ENCODE data around the gene CDKAL1. TPM values are rescaled to one million over a fixed set of nuclear protein-coding genes. Genes with fewer than 3 reads are reported as not detected.
"Not testable (repeated sequence)": the region's sequence is repeated elsewhere in the genome, so short reads cannot be mapped to it uniquely, and the experiment has no call there.

The CDKAL1 gene
- total RNA-seq, 1 donor from 2014 or later: 11.8 TPM

DNA sequence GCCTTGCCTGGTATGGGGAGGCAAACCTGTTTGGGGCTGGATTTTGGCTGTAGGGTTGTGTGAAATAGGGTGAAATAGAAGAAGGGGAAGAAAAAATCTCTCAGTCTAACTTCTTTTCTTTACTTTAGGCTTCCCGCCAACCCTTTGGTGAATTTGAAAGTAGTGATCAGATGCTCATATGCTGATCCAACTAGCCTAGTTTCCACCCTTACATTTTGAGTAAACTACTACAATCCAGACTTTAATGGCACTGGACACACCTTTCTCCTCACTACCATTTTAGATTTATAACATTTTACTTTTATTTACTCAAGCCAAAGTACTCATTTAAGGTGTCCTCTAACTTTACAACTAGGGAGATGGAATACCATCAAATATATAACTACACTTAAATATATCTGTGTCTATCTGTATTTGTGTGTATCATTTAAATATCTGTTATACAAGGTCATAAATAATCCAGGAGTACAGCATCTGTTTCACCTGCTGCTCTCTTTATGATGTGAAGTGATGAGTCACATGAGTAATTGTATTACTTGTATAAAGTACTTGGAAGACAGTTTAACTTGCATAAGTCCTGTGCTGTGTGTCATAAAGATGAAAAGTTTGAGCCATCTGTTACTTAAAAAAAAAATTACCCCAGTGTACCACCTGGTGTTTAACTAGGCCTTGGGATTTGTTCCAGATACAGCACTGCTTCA, 172.1 kb downstream of the CDKAL1 start:
- peak; percentile 36 for DNase-seq (ENCODE audit: low read depth)

DNA sequence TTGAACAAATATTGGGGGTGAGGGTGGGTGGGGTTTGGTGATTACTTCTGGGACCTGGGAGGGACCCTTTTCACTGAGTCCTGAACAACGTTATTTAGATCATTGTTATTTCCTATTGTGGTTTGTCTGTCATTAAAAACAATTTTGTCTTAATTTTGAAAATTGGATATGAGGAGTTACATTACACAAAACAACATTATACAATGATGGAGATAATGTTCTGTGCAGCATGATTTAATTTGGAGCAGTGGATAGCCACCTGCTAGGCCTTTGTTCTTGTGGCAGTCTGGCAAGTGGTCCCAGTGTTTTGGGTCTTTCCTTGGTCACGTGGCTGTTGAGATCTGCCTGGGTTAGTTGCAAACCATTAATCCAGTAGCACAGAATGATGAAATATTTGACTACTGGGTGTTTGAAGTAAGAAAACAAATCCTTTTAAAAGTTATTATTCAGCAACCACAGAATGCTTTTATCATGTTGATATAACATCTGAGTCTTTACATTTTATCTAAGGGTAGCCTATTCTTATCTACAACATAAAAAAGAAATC, 172.8 kb downstream of the CDKAL1 start:
- peak; percentile 58 for DNase-seq (ENCODE audit: low read depth)

DNA sequence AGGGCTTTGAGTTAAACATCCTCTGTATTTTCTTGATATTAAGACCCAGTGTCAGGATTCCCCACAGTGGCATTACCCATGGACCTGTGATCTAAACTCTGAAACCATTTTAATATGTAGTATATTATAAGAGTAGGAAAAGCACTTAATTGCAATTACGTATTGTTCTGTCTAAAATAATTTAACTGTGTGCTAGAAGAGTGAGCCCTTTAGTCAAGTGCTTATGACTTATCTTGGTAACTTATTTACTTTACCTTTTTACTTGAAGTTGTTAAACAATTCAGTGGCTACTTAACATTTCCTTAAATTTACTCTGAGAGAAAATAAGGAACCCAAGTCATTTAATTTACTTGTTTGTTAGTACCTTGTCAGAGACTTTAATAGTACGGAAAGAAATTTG, 173.6 kb downstream of the CDKAL1 start:
- DNase-seq (ENCODE audit: low read depth): no peak

DNA sequence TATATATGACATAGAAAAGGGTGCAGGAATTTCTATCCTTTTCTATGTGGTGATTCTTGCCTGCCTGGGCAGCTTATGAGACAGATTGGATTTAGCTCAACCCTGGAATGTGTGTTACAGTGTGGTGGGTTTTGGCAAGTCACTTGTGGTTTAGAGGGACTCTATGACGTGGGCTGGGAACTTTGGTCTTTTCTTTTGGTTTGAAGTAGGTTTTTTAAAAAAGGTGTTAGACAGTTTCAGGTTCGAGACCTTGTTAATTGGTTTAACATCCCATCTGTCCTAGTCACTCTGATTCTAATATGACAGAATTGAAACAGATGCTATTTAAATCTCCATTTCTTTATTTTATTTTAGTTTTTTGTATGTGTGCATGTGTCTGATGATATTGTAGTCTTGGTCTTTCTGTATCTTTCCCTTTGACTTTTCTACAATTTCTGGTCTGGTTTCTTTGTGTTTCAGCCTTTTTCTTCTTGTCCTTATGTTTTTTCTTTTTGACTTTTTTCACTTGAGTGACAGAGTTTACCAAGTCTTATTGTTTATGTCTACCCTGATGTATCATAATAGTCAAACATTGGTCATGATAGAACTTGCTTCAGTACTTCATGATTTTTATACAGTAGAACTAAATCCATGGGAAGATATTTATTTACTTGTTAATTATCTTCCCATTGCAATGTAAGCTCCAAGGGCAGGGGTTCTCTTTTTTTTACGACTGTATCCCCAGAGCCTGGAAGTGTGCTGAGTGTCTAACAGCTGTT, 174.3 kb downstream of the CDKAL1 start:
- DNase-seq (ENCODE audit: low read depth): peak; percentile 82

DNA sequence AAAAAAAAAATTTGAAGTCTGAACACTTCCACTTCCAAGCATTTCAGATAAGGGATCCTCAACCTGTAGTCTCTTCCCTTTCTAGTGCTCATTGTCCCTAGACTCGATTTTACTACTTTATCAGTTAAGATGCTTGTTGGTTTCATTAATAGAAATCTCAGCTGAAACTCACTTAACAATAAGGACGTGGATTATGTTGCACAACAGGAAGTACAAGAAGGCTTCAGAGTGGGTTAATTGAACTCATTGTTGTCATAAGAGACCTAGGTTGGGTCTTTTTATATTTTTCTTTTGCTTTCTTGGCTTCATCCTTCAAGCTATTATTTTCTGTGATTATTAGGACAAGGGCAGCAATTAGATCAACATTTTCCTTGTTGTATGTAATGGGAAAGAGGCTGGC, 175.2 kb downstream of the CDKAL1 start:
- DNase-seq (ENCODE audit: low read depth): no peak

DNA sequence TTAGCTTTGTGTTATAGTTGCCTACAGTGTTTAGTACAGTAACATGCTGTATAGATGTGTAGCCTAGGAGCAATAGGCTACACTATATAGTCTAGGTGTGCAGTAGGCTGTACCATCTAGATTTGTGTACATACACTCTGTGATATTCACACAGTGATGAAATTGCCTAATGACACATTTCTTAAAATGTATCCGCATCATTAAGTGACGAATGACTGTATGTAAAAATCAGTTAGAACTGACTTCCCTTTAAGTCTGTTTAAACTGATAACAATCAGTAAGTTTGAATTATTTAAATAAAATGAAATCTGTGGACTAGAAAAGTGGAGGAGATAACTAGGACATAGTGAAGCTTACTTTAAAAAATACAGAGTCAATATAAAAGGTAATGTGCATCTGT, 176.1 kb downstream of the CDKAL1 start:
- no peak for DNase-seq (ENCODE audit: low read depth)

DNA sequence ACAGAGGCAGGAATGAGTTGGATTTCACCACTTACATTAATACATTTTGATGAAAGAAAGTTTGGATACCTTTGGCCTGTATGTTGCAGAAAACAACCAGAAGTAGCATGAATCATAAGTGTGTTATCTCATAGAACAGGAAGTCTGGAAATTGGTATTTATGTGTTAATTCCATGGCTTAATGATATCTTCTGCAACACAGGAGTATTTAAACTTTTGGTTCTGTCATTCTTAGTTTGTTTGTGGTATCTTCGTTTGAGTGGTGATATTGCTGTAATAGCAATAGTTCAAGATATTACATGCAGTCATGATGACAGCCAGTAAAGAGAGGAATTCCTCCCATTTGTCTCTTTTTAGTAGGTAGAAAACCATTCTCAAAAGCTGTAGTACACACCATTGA, 177.3 kb downstream of the CDKAL1 start:
- no peak for DNase-seq (ENCODE audit: low read depth)

DNA sequence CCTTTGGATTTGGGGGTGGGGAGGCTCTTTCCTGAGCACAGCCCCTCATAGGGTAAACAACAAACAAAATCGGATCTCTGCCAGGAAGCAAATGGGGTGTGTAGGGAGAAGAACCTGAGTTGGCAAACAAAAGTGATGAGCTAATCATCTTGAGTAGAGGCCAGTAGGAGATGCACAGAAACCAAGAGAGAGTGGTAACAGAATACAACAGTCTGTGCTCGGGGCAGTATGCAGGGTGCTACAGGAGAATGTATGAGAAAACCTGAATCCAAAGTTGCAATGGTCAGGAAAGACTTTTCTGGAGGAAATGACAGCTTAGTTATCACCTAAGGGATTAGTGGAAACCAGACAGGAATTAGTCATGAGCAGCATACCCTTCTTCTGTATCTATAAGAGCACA, 177.8 kb downstream of the CDKAL1 start:
- no peak for DNase-seq (ENCODE audit: low read depth)

DNA sequence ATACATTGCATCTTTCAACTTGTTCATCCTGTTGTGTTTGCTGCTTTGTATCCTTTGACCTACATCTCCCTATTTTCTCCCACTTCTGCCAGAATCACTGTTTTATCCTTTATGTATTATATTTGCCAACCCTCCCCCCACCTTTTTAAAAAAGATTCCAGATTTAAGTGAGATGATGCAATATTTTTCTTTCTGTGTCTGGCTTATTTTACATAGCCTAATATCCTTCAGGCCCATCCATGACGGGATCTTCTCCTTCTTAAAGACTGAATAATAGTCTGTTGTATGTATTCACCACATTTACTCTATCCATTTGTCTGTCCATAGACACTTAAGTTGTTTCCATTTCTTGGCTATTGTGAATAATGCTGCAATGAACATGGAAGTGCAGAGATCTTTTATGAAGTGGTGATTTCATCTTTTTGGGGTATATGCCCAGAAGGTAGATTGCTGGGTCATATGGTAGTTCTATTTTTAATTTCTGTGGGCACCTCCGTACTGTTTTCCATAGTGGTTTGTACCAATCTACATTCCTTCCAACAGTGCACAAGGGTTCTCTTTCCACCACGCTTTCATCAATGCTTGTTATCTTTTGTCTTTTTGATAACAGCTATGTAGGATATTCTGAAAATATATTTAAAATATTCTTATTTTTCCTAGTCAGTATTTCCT, 181.0 kb downstream of the CDKAL1 start:
- no peak for DNase-seq (ENCODE audit: low read depth)

DNA sequence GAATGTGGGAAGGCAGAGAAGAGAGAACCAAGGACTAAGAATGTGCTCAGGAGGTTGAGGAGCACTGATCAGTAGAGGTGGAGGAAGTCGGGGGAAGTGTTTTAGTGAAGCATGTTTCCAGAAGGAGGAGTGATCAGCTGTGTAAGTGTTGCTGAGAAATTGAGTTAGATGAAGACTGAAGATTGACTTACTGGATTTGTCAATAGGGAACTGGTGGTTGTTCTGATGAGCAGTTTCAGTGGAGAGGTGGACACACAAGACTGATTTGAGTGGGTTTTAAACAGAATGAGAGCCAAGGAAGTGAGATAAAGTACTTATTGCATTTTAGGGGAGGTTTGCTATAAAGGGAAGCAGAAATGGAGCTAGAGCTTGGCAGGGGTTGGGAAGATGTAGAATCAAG, 182.6 kb downstream of the CDKAL1 start:
- no peak for DNase-seq (ENCODE audit: low read depth)

DNA sequence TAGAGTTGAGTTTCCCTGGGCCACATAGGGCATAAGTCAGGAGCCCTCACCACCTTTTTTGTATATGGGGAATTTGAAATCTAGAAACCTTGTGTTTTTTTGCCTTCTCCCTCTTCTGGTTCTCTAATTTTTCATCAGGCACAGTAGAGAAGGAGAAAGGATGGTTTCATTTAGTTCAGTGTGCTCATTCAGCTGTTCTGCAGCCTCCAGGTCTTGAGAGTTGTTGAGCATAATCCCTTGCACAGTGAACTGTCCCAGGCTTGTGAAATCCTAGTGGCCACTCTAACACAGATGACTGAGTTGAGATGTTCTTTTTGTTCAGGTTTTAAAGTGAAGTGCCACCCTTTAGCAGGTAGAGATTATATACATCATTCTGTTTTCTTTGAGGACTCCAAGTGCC, 183.5 kb downstream of the CDKAL1 start:
- DNase-seq (ENCODE audit: low read depth): no peak

DNA sequence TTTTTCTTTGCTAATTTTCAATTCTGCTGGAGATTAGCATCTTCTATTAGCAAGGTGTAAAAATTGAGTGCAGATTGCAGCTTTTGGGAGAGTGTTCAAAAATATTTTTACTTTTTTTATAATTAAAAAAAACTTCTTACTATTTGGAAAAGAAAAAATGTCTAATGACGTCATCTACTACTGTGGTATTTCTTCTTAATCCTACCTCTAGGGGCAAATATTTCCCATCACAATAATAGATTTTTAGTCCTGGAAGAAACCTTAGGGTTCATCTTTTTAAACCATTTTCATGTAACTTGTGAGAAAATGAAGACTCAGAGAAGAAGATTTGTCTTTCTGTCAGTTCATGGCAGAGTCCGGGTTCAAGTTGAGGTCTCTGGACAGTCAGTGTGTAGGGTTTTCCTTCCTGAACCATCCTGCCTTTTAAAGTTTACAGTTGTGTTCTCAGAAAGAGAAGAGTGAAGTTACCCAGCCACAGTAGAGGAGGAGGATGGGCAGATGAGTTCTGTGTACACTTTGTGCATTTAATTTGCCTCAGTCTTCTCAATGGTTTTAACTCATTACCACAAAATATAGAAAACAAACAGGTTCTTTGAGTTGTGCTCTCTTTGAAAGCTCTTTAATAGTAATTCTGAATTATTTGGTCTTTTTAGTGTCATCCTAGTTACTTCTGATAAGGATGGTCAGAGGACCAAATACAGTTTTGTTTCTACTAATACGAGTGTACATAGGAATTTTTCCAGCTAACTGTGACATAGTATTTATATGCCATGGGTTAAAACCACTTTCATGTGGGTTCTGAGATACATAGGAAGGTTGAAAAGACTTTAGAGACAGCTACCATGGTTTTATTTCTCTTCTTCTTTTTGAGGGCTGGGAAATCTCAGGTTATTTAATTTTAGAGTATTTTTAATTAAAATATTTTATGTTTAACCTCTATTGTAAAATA, 184.7 kb downstream of the CDKAL1 start:
- no peak for DNase-seq (ENCODE audit: low read depth)

DNA sequence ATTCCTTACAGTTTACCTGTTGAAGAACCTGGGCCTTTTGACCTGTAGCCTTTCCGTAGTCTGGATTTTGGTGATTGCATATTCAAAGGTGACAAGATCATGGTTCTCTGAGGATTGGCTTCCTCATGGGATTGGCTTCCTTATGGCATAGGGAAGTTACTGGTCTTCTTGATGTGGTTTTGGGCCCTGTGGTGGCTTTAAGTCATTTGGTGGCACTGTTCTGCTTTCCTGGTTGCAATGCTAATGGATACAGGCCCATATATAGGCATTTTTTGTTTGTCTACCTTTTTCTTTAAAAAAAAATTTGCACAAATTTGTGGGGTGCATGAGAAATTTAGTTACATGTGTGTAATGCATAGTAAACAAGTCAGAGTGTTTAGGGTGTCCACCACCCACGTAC, 185.7 kb downstream of the CDKAL1 start:
- no peak for DNase-seq (ENCODE audit: low read depth)

DNA sequence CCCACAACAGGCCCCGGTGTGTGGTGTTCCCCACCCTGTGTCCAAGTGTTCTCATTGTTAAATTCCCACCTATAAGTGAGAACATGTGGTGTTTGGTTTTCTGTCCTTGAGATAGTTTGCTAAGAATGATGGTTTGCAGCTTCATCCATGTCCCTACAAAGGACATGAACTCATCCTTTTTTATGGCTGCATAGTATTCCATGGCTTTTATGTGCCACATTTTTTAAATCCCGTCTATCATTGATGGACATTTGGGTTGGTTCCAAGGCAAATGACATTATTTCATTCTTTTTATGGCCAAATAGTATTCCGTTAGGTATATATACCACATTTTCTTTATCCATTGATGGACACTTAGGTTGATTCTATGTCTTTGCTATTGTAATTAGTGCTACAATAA, 186.9 kb downstream of the CDKAL1 start:
- not testable (repeated sequence) for DNase-seq (ENCODE audit: low read depth)

DNA sequence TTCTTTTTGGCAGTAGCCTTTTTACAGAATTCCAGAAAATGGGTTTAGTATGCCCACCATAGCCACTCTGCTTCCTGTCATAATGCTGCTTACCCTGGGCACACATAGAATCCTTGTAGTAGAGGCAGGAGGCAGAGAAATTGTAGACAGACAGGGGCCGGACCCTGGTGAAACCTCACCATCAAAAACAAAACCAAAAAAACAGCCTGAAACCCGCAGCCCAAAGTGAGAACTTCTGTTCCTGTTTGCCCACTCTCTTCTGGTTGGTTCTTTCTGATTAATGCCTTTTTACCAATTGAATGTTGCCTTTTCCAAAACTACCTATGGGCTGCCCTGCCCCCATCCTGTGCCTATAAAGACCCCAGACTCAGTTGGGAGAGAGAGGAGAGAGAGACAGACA, 188.2 kb downstream of the CDKAL1 start:
- no peak for DNase-seq (ENCODE audit: low read depth)

DNA sequence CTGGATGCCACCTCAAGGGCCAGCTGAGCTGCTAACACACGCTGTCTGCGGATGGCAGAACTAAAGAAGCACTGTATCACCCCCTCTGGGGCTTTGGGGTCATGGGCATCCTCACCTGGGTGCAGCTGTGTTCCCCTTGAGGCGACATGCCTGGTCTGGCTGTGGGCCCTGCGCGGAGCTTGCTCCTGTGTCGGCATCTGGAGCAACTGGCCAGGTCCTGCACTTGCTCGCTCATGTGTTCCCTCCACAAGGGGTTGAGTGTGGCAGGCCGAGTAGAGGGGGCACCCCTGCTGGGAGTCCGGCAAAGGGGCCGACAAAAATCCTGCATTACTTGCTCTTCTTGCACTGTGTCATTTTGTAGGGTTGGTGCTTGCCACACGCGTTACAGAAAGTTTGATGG, 189.0 kb downstream of the CDKAL1 start:
- DNase-seq (ENCODE audit: low read depth): no peak

DNA sequence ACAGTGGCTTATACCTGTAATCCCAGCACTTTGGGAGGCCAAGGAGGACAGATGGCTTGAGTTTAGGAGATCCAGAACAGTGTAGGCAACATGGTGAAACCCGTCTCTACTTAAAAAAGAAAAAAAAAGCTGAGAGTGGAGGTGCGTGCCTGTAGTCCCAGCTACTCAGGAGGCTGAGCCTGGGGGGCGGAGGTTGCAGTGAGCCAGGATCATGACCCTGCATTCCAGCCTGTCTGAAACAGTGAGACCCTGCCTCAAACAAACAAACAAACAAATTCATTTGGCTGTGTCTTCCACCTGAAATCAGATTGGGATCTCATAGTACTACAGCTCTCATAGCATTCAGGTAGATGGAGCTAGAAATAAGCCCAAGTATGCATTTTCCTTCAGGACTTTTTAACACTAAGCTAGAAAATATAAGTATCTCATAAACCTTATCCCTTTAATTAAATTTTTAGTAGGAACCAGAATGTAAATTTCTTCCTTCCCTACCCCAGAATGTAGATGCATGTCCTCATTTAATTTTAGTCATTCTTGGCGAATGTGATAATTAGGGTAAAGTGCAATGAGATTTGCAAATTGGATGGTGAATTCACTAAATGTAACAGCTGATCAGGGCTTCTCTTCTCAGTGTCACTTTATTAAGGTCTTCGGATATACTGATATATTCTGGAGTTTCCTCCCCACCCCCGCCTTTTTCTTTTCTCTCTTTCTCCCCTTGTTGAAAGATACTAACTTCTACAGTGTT, 190.4 kb downstream of the CDKAL1 start:
- DNase-seq (ENCODE audit: low read depth): no peak

DNA sequence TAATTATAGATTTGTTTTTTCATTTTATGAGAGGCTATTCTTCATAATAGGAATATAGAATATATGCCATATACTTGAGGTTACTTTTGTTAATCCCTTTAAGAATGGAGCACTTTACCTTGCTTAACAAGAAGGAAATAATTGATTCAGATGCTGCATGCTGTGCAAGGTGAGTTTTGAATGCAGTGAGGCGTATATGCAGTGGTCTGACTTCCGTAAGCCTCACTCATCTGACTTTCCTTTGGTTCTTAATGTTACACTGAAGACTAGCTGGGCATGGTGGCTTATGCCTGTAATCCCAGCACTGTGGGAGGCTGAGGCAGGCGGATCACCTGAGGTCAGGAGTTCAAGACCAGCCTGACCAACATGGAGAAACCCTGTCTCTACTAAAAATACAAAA, 191.0 kb downstream of the CDKAL1 start:
- not testable (repeated sequence) for DNase-seq (ENCODE audit: low read depth)

DNA sequence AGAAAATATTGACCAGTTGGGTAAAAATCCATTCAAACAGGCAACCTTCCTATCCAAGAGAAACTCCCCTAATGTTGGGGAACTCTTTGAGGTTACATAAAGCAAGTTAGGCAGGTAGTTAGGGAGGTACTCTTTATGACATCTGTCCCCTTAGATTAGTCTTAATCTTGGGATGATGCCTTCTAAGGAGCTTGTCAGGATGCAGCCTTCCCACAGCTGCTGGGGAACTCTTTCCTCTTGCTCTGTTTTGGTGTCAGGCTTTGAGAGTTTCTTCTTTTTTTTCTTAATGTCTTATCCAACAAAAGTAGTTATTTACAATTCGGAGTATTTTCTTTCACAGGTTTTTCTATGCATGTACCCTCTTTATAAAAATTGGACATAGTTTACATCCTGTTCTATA, 194.8 kb downstream of the CDKAL1 start:
- DNase-seq (ENCODE audit: low read depth): no peak

DNA sequence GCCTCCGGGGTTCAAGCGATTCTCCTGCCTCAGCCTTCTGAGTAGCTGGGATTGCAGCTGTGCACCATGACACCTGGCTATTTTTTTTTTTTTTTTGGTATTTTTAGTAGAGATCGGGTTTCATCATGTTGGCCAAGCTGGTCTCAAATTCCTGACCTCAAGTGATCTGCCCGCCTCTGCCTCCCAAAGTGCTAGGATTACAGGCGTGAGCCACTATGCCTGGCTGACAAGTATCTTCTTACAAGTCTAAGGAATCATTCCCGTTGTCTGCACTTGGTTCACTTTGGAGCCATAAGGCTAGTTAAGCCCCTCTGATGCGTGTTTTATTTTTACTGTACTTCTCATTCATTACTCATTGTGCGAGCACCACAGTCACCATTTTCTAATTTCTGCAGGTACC, 198.1 kb downstream of the CDKAL1 start:
- DNase-seq (ENCODE audit: low read depth): peak; percentile 94

Data from myocyte (in vitro differentiated cells).